ENCODE results near the gene EYA4. TPM values are rescaled to one million over a fixed set of nuclear protein-coding genes. Genes with fewer than 3 reads are reported as not detected.

Gene EYA4
- polyA plus RNA-seq (ENCODE audit: insufficient read length in 4 of 4), result 10 to 100 TPM; 11.3 to 22.4 (median 18.3) TPM

GRCh38 chr6:133241086-133241900 is at the start of gene EYA4:
Gene EYA4 (plus strand): TSS chr6:133241357. CDS start chr6:133274781, 33,424 bp downstream.
- peak in 1 of 4 donors; percentile 26 for DNase-seq (ENCODE audit: low read depth in 4 of 4, low spot score in 3 of 4)

GRCh38 chr6:133193396-133193795 is 47.8 kb upstream of the EYA4 start:
- DNase-seq (ENCODE audit: low read depth in 4 of 4, low spot score in 3 of 4), result no peak

GRCh38 chr6:133198725-133199124 is 42.4 kb upstream of the EYA4 start:
- DNase-seq (ENCODE audit: low read depth in 4 of 4, low spot score in 3 of 4), result no peak

GRCh38 chr6:133201231-133201630 is 39.9 kb upstream of the EYA4 start:
- DNase-seq (ENCODE audit: low read depth in 4 of 4, low spot score in 3 of 4), result no peak

GRCh38 chr6:133202610-133203343 is 38.4 kb upstream of the EYA4 start:
- no peak for DNase-seq (ENCODE audit: low read depth in 4 of 4, low spot score in 3 of 4)

- no peak for DNase-seq (ENCODE audit: low read depth in 4 of 4, low spot score in 3 of 4)
Observed at GRCh38 chr6:133203344-133203697, 37.8 kb upstream of the EYA4 start.

GRCh38 chr6:133205304-133205703 is 35.9 kb upstream of the EYA4 start:
- DNase-seq (ENCODE audit: low read depth in 4 of 4, low spot score in 3 of 4), result no peak

GRCh38 chr6:133206942-133207341 is 34.2 kb upstream of the EYA4 start:
- no peak for DNase-seq (ENCODE audit: low read depth in 4 of 4, low spot score in 3 of 4)

GRCh38 chr6:133207754-133208153 is 33.4 kb upstream of the EYA4 start:
- no peak for DNase-seq (ENCODE audit: low read depth in 4 of 4, low spot score in 3 of 4)

GRCh38 chr6:133208183-133208755 is 32.9 kb upstream of the EYA4 start:
- no peak for DNase-seq (ENCODE audit: low read depth in 4 of 4, low spot score in 3 of 4)

- DNase-seq (ENCODE audit: low read depth in 4 of 4, low spot score in 3 of 4), result no peak
Observed at GRCh38 chr6:133214267-133214666, 26.9 kb upstream of the EYA4 start.

- no peak for DNase-seq (ENCODE audit: low read depth in 4 of 4, low spot score in 3 of 4)
Observed at GRCh38 chr6:133218852-133219251, 22.3 kb upstream of the EYA4 start.

- no peak for DNase-seq (ENCODE audit: low read depth in 4 of 4, low spot score in 3 of 4)
Observed at GRCh38 chr6:133223452-133224029, 17.6 kb upstream of the EYA4 start.

GRCh38 chr6:133225560-133225959 is 15.6 kb upstream of the EYA4 start:
- DNase-seq (ENCODE audit: low read depth in 4 of 4, low spot score in 3 of 4), result no peak

GRCh38 chr6:133227344-133227743 is 13.8 kb upstream of the EYA4 start:
- no peak for DNase-seq (ENCODE audit: low read depth in 4 of 4, low spot score in 3 of 4)

GRCh38 chr6:133230052-133230451 is 11.1 kb upstream of the EYA4 start:
- DNase-seq (ENCODE audit: low read depth in 4 of 4, low spot score in 3 of 4), result no peak

GRCh38 chr6:133235221-133235620 is 5.9 kb upstream of the EYA4 start:
- no peak for DNase-seq (ENCODE audit: low read depth in 4 of 4, low spot score in 3 of 4)

GRCh38 chr6:133236932-133237331 is 4.2 kb upstream of the EYA4 start:
- DNase-seq (ENCODE audit: low read depth in 4 of 4, low spot score in 3 of 4), result no peak

GRCh38 chr6:133240511-133241085 is 559 bp upstream of the EYA4 start:
- peak in 1 of 4 donors; percentile 38 for DNase-seq (ENCODE audit: low read depth in 4 of 4, low spot score in 3 of 4)

GRCh38 chr6:133241901-133242636 is 912 bp downstream of the EYA4 start:
- DNase-seq (ENCODE audit: low read depth in 4 of 4, low spot score in 3 of 4), result peak in 1 of 4 donors; percentile 41
